GM12864 (cell line): ENCODE data around the gene MCRIP1.

Experiments used
- DNase-seq: peaks from one replicate; pipeline ENCODE4 v3.0.0-alpha.2; 2011; ENCODE audit warnings: low read depth
- H3K4me3 ChIP-seq: 2 replicates; pipeline ENCODE4 v1.5.1; 2011; ENCODE audit warnings: mild to moderate bottlenecking, low read depth, low read length, control low read depth
- CTCF ChIP-seq: IDR thresholded peaks from 2 replicates; pipeline ENCODE4 v1.5.1; 2011; ENCODE audit warnings: low read depth, mild to moderate bottlenecking, moderate library complexity, low read length, control low read depth, inconsistent platforms; ENCODE audit errors: missing control alignments

Gene MCRIP1

GRCh38 chr17:81866440-81867169, 33.5 kb upstream of the MCRIP1 start:
- TF ChIP-seq CTCF, result no peak
- no peak for DNase-seq
- no peak overlapping the region for H3K4me3 ChIP-seq

- TF ChIP-seq CTCF, result no peak
- DNase-seq, result no peak
- no peak overlapping the region for H3K4me3 ChIP-seq
Observed at GRCh38 chr17:81865733-81866439, 32.8 kb upstream of the MCRIP1 start.

GRCh38 chr17:81865358-81865732, 32.3 kb upstream of the MCRIP1 start:
- TF ChIP-seq CTCF, result no peak
- H3K4me3 ChIP-seq, result no peak overlapping the region
- DNase-seq, result no peak

- no peak for TF ChIP-seq CTCF
- DNase-seq, result no peak
- H3K4me3 ChIP-seq, result no peak overlapping the region
Observed at GRCh38 chr17:81863833-81864768, 31.0 kb upstream of the MCRIP1 start.

DNA sequence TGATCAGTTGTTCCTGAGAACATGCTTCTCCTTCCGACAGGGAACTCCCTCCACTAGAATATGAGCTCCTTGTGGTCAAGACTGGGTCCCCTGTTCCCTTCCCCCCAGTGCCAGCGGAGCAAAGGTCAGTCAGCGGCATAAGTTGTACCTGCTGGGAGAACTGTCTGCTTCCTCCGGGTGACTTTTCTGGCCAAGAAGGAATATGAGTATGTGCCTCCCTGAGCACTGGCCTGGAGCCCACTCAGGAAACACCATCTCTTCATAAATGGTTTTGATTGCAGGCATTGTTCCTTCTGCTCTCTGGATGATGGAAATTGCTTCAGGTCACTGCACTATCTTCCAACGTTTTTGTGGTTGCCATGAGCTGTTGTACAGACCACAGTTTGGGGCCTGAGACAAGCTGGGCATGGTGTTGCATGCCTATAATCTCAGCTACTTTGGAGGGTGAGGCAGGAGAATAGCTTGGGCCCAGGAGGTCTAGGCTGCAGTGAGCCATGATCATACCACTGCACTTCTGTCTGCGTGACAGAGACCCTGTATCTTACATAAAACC, 30.1 kb upstream of the MCRIP1 start:
- DNase-seq, result no peak
- TF ChIP-seq CTCF, result no peak
- no peak overlapping the region; the same call in 1 of the 2 replicates for H3K4me3 ChIP-seq

DNA sequence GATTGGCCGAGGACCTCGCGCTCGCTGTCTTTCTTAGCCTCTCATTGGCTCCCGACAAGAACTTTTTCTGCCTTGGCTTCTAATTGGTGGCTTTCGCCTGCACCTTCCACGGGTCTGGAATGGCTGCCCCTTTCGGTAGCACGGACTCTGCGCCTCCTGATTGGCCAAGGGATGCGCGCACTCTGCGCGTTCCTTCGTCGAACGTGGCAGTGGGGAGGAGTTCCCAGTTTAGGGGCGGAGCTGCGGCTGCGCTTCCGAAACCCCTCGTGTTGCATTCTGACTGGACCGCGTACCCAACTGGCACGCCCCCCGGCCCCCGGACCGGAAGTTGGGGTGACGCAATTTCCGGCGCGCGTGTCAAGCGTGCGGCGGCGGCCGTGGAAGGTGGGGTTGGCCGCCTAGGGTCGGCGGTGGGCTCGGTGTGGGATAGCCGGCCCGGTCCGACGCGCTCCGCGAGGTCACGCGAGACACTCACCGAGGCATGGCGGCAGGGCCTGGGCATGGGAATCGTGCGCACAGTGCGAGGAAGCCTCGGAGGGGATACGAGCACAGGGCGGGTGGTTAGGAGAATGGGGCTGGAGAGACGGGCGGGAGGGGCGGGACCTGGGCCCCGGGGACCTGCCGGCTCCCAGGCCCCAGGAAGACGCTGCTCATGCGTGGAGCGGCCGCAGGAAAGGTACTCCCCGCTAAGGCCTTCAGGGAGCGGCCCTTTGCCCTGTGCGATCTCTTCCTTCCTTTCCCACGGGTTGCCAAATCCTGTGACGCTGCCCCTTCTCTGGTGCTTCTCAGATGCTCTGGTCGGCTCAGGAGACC, 27.9 kb upstream of the MCRIP1 start:
- peak; percentile 100 for DNase-seq
- TF ChIP-seq CTCF, result no peak
- peak overlapping the region; percentile 87 for H3K4me3 ChIP-seq
